ENCODE data around the gene CBX2.

GRCh38 chr17:79836510-79836971, 58.6 kb downstream of the CBX2 start:
- TF ChIP-seq POLR2A (IDR thresholded peaks at IDR 0.05) (no peak), CTCF (IDR thresholded peaks at IDR 0.05) (no peak), EP300 (IDR thresholded peaks at IDR 0.05) (no peak)
